ENCODE results near the gene CEND1.

DNA sequence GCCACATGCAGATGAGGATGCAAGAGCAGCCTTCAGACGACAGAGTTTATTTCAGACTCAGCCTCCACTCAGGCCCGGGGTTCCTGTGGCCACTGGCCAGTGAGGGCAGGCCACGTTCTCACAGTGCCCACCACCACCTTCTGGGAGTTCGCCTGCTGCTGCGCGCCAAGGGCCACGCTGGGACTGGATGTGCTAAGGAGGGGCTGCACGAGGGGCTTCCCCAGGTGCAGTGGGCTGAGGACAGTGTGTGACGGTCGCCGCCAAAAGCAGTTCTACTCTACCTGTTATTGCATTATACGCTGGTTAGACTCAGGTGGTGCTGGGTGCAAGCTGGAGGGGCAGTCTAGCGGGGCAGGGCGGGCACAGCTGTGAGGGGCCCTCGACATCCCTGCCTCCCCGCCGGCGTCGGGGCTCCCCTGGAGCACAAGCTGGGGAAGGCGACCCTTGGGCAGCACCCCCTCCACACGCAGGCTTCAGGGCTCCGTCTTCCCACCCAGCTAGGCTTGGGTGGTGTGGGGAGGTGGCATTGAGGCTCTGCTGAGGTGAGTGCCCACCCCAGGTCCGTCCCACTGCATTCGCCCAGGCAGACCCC is 2.7 kb downstream of the CEND1 start:
- TF ChIP-seq, protein P1, sequence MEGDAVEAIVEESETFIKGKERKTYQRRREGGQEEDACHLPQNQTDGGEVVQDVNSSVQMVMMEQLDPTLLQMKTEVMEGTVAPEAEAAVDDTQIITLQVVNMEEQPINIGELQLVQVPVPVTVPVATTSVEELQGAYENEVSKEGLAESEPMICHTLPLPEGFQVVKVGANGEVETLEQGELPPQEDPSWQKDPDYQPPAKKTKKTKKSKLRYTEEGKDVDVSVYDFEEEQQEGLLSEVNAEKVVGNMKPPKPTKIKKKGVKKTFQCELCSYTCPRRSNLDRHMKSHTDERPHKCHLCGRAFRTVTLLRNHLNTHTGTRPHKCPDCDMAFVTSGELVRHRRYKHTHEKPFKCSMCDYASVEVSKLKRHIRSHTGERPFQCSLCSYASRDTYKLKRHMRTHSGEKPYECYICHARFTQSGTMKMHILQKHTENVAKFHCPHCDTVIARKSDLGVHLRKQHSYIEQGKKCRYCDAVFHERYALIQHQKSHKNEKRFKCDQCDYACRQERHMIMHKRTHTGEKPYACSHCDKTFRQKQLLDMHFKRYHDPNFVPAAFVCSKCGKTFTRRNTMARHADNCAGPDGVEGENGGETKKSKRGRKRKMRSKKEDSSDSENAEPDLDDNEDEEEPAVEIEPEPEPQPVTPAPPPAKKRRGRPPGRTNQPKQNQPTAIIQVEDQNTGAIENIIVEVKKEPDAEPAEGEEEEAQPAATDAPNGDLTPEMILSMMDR (IDR thresholded peaks at IDR 0.05; ENCODE audit: low read length), result no peak
- no peak for TF ChIP-seq EZH2phosphoT487 (IDR thresholded peaks at IDR 0.05; ENCODE audit: low read length)

Data from MM.1S (cell line).